Liver (tissue), 9 donors: ENCODE results near the gene UBTD1. TPM values are rescaled to one million over a fixed set of nuclear protein-coding genes. Genes with fewer than 3 reads are reported as not detected.

Experiments used
- DNase-seq: peaks from one replicate; pipeline ENCODE4 v3.0.0-alpha.2; 2017; ENCODE audit warnings: low spot score
- H3K27ac ChIP-seq, 2 donors: one replicate each; pipeline ENCODE4 v1.7.0; 2013; ENCODE audit warnings: inconsistent platforms in 2 of 2, low read length in 2 of 2, control low read depth in 1 of 2, low read depth in 1 of 2, mild to moderate bottlenecking in 1 of 2
- H3K27me3 ChIP-seq, 4 donors: one replicate each; pipeline versions ENCODE4 v1.6.1 to v1.7.0; 2013; ENCODE audit warnings: low read length in 3 of 4, inconsistent platforms in 1 of 4, mild to moderate bottlenecking in 1 of 4, moderate library complexity in 1 of 4; ENCODE audit not compliant: control insufficient read depth in 4 of 4, insufficient read depth in 4 of 4
- H3K36me3 ChIP-seq, 4 donors: one replicate each; pipeline versions ENCODE4 v1.6.1 to v1.7.0; 2013; ENCODE audit warnings: low read length in 3 of 4, mild to moderate bottlenecking in 3 of 4, low read depth in 1 of 4, moderate library complexity in 1 of 4; ENCODE audit not compliant: control insufficient read depth in 4 of 4, insufficient read depth in 3 of 4
- H3K4me1 ChIP-seq, 4 donors: one replicate each; pipeline versions ENCODE4 v1.6.1 to v1.7.0; 2013; ENCODE audit warnings: low read length in 3 of 4, mild to moderate bottlenecking in 3 of 4, moderate library complexity in 1 of 4; ENCODE audit not compliant: control insufficient read depth in 4 of 4, insufficient read depth in 4 of 4
- H3K4me3 ChIP-seq, 3 donors: one replicate each; pipeline versions ENCODE4 v1.6.1 to v1.7.0; 2013; ENCODE audit warnings: low read length in 3 of 3, control low read depth in 1 of 3, low read depth in 1 of 3, mild to moderate bottlenecking in 1 of 3
- H3K9ac ChIP-seq, 2 donors: one replicate each; pipeline ENCODE4 v1.7.0; 2013; ENCODE audit warnings: low read length in 2 of 2, mild to moderate bottlenecking in 2 of 2, moderate library complexity in 2 of 2, control low read depth in 1 of 2, low read depth in 1 of 2
- H3K9me3 ChIP-seq, 4 donors: one replicate each; pipeline versions ENCODE4 v1.6.1 to v1.7.0; 2013; ENCODE audit warnings: low read length in 3 of 4; ENCODE audit not compliant: control insufficient read depth in 4 of 4
- EGR1 ChIP-seq, 2 donors: IDR thresholded peaks; 2 replicates each; pipeline ENCODE4 v1.6.1; 2016 to 2018; ENCODE audit warnings: antibody characterized with exemption in 2 of 2, low read depth in 2 of 2
- FOXA1 ChIP-seq: IDR thresholded peaks from 2 replicates; pipeline ENCODE4 v1.6.1; 2016; ENCODE audit warnings: antibody characterized with exemption
- GABPA ChIP-seq, 2 donors: IDR thresholded peaks in 1 of 2; conservative IDR thresholded peaks in 1 of 2; 2 replicates each; pipeline ENCODE4 v1.6.1; 2016; ENCODE audit warnings: antibody characterized with exemption in 2 of 2, mild to moderate bottlenecking in 1 of 2, moderate library complexity in 1 of 2
- HNF4A ChIP-seq, 2 donors: conservative IDR thresholded peaks; 2 replicates each; pipeline ENCODE4 v1.6.1; 2016; ENCODE audit warnings: antibody characterized with exemption in 2 of 2, mild to moderate bottlenecking in 2 of 2
- HNF4G ChIP-seq: IDR thresholded peaks from 2 replicates; pipeline ENCODE4 v1.6.1; 2016; ENCODE audit warnings: antibody characterized with exemption
- JUND ChIP-seq, 2 donors: IDR thresholded peaks; 2 replicates each; pipeline ENCODE4 v1.6.1; 2016; ENCODE audit warnings: antibody characterized with exemption in 2 of 2
- RAD21 ChIP-seq, 2 donors: IDR thresholded peaks; 2 replicates each; pipeline ENCODE4 v1.6.1; 2016; ENCODE audit warnings: antibody characterized with exemption in 2 of 2, mild to moderate bottlenecking in 2 of 2
- RXRA ChIP-seq, 2 donors: IDR thresholded peaks; 2 replicates each; pipeline ENCODE4 v1.6.1; 2017 to 2018; ENCODE audit warnings: antibody characterized with exemption in 2 of 2, mild to moderate bottlenecking in 1 of 2
- SP1 ChIP-seq: IDR thresholded peaks from 2 replicates; pipeline ENCODE4 v1.6.1; 2018; ENCODE audit warnings: antibody characterized with exemption, mild to moderate bottlenecking
- YY1 ChIP-seq: IDR thresholded peaks from 2 replicates; pipeline ENCODE4 v1.6.1; 2016; ENCODE audit warnings: antibody characterized with exemption, mild to moderate bottlenecking
- WGBS: extraction: QIAGEN DNeasy Blood & Tissue Kit; methylation state at CpG from one replicate; pipeline ENCODE4 v1.1.7; 2013; 5-methylcytosine and 5-hydroxymethylcytosine counted together
- polyA plus RNA-seq, 2 donors: library from polyadenylated mRNA; stranded (reverse) in 1 of 2; unstranded in 1 of 2; fragments of 200-250 nt in 1 of 2; fragments of >200 nt in 1 of 2; fragmentation: Nextera tagmentation in 1 of 2; extraction: Ambion mirVana in 1 of 2; gene quantifications; one replicate each; pipeline versions ENCODE4 v1.2.1 to v1.2.3, GENCODE V29; 2013 to 2015
- total RNA-seq, 2 donors: library from RNA; depleted of rRNA; stranded (reverse); fragments of >200 nt; gene quantifications; one replicate each; pipeline ENCODE4 v1.2.3, GENCODE V29; 2014
- TF ChIP-seq, protein P1 (sequence below): fragments of 150-350 bp; IDR thresholded peaks from 2 replicates; pipeline ENCODE4 v1.5.1; 2017; ENCODE audit warnings: improper control_type of control experiment, low read depth, low read length; ENCODE audit not compliant: missing input control
- TF ChIP-seq, protein P2 (sequence below): IDR thresholded peaks from 2 replicates; pipeline ENCODE4 v1.6.1; 2016; ENCODE audit warnings: antibody characterized with exemption, mild to moderate bottlenecking
- TF ChIP-seq, protein P3 (sequence below): IDR thresholded peaks from 2 replicates; pipeline ENCODE4 v1.6.1; 2016; ENCODE audit warnings: antibody characterized with exemption
- TF ChIP-seq, protein P4 (sequence below): IDR thresholded peaks from 2 replicates; pipeline ENCODE4 v1.6.1; 2016; ENCODE audit warnings: antibody characterized with exemption
- donor health status: healthy.
- donor health status: healthy.
- donor health status: healthy.
- donor health status: healthy.
- donor health status: healthy.

Gene UBTD1
- total and polyA plus RNA-seq, 4 donors: 2.7 to 11.0 (median 9.3) TPM

DNA sequence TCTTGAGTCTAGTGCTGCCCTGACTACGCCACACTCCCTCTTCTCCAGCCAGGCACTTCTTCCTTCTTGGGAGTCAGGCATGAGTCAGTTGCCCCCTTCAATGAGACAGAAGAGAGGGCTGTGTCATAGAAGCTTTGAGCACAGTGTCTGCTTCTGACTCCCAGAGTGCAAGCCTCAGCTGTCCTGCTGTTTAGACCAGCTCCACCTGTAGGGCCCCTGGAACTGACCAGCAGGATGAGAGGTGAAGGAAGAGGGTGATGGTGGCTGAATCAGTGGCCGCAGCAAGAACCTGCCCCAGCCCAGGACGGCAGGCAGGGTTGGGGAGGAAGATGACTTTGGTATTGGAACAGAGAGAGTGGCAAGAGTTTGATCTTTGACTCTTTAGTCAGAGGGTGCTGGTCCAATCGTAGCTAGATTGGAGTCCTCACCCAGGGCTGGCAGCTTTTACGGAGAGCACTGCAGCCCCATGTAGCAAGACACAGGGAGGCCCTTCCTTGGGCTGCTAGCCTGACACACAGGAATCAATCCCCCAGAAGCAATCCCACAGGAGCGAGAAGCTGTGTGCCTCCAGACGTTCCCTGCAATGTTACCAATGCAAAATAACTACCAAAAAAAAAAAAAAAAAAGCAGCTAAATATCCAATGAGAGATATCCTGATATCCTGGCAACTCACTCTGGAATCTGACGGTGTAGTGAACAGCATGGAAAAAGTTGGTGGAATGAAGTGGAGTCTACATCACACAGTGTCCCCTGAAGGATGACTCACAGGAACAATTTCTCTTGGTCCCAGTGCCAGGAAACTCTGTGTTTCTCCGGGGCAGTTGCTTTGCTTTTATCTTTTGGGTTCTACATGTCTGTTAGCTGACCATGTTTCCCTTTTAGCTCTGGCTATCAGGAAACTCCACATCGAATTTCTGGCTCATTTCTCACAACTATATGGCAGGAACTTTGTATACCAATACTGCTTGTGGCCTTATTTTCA, 97.7 kb downstream of the UBTD1 start:
- TF ChIP-seq JUND (IDR thresholded peaks at IDR 0.05) (peak; percentile 96 to 98), GABPA (IDR thresholded peaks at IDR 0.05 in 1 of 2, conservative IDR thresholded peaks at IDR 0.05 in 1 of 2) (no peak), SP1 (peak; percentile 75), RAD21 (IDR thresholded peaks at IDR 0.05) (peak in 1 of 2 donors; percentile 22), EGR1 (IDR thresholded peaks at IDR 0.05; ENCODE audit: low read depth in 2 of 2) (peak in 1 of 2 donors; percentile 3), HNF4G (no peak), YY1 (peak; percentile 34), RXRA (IDR thresholded peaks at IDR 0.05) (peak; percentile 33 to 36), FOXA1 (no peak), HNF4A (conservative IDR thresholded peaks at IDR 0.05) (peak; percentile 73 to 76)
- TF ChIP-seq, protein P1, sequence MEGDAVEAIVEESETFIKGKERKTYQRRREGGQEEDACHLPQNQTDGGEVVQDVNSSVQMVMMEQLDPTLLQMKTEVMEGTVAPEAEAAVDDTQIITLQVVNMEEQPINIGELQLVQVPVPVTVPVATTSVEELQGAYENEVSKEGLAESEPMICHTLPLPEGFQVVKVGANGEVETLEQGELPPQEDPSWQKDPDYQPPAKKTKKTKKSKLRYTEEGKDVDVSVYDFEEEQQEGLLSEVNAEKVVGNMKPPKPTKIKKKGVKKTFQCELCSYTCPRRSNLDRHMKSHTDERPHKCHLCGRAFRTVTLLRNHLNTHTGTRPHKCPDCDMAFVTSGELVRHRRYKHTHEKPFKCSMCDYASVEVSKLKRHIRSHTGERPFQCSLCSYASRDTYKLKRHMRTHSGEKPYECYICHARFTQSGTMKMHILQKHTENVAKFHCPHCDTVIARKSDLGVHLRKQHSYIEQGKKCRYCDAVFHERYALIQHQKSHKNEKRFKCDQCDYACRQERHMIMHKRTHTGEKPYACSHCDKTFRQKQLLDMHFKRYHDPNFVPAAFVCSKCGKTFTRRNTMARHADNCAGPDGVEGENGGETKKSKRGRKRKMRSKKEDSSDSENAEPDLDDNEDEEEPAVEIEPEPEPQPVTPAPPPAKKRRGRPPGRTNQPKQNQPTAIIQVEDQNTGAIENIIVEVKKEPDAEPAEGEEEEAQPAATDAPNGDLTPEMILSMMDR: no peak
- TF ChIP-seq, protein P2, sequence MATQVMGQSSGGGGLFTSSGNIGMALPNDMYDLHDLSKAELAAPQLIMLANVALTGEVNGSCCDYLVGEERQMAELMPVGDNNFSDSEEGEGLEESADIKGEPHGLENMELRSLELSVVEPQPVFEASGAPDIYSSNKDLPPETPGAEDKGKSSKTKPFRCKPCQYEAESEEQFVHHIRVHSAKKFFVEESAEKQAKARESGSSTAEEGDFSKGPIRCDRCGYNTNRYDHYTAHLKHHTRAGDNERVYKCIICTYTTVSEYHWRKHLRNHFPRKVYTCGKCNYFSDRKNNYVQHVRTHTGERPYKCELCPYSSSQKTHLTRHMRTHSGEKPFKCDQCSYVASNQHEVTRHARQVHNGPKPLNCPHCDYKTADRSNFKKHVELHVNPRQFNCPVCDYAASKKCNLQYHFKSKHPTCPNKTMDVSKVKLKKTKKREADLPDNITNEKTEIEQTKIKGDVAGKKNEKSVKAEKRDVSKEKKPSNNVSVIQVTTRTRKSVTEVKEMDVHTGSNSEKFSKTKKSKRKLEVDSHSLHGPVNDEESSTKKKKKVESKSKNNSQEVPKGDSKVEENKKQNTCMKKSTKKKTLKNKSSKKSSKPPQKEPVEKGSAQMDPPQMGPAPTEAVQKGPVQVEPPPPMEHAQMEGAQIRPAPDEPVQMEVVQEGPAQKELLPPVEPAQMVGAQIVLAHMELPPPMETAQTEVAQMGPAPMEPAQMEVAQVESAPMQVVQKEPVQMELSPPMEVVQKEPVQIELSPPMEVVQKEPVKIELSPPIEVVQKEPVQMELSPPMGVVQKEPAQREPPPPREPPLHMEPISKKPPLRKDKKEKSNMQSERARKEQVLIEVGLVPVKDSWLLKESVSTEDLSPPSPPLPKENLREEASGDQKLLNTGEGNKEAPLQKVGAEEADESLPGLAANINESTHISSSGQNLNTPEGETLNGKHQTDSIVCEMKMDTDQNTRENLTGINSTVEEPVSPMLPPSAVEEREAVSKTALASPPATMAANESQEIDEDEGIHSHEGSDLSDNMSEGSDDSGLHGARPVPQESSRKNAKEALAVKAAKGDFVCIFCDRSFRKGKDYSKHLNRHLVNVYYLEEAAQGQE: peak; percentile 31
- TF ChIP-seq, protein P3, sequence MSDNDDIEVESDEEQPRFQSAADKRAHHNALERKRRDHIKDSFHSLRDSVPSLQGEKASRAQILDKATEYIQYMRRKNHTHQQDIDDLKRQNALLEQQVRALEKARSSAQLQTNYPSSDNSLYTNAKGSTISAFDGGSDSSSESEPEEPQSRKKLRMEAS: peak; percentile 24
- TF ChIP-seq, protein P4, sequence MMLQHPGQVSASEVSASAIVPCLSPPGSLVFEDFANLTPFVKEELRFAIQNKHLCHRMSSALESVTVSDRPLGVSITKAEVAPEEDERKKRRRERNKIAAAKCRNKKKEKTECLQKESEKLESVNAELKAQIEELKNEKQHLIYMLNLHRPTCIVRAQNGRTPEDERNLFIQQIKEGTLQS: peak; percentile 80
- H3K4me3 ChIP-seq: no peak overlapping the region
- H3K36me3 ChIP-seq: peaks cover 0 to 10% (median 4%) of the 10 kb centered on the region in 4 donors
- 48% methylated on average over 10 of the region's 10 CpGs for WGBS
- H3K9ac ChIP-seq: no peak overlapping the region
- peaks cover 3 to 11% (median 9%) of the 10 kb centered on the region in 4 donors for H3K4me1 ChIP-seq
- H3K27ac ChIP-seq: peak overlapping the region; percentile 60 to 66
- no peak for DNase-seq
- H3K27me3 ChIP-seq: no peaks in the 10 kb centered on the region
- no peaks in the 10 kb centered on the region for H3K9me3 ChIP-seq

DNA sequence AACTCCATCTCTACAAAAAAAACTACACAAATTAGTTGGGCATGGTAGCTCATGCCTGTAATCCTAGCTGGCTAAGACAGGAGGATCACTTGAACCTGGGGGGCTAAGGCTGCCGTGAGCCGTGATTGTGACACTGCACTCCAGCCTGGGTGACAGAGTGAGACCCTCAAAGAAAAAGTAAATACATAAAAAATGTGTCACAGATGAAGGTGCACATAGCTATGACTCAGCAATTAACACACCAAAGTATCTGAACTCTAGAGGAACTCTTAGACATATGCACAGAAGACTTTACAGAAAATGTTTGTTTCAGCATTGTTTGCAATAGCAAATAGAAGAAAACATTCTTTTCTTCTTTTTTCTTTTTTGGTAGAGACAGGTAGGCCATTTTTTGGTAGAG, 99.1 kb downstream of the UBTD1 start:
- TF ChIP-seq, protein P3: no peak
- TF ChIP-seq, protein P2: no peak
- TF ChIP-seq RAD21 (IDR thresholded peaks at IDR 0.05) (no peak), SP1 (no peak), HNF4G (no peak)
- TF ChIP-seq, protein P4: no peak
- H3K4me1 ChIP-seq: peaks cover 3 to 11% (median 9%) of the 10 kb centered on the region in 4 donors
- H3K9me3 ChIP-seq: no peaks in the 10 kb centered on the region
- H3K27ac ChIP-seq: no peak overlapping the region
- H3K27me3 ChIP-seq: no peaks in the 10 kb centered on the region
- 93% methylated on average over 2 of the region's 2 CpGs for WGBS
- DNase-seq: no peak
- H3K36me3 ChIP-seq: peaks cover 0 to 10% (median 4%) of the 10 kb centered on the region in 4 donors
- H3K9ac ChIP-seq: no peak overlapping the region
- H3K4me3 ChIP-seq: no peak overlapping the region
